ENCODE results near the gene PLEKHG4B. TPM values are rescaled to one million over a fixed set of nuclear protein-coding genes. Genes with fewer than 3 reads are reported as not detected.
A peak's percentile ranks its signal among the peaks of the same experiment; 100 is the strongest.

The PLEKHG4B gene
- total and polyA plus RNA-seq, 2 experiments from 2014 or later = 9.9 to 20.1 TPM

DNA sequence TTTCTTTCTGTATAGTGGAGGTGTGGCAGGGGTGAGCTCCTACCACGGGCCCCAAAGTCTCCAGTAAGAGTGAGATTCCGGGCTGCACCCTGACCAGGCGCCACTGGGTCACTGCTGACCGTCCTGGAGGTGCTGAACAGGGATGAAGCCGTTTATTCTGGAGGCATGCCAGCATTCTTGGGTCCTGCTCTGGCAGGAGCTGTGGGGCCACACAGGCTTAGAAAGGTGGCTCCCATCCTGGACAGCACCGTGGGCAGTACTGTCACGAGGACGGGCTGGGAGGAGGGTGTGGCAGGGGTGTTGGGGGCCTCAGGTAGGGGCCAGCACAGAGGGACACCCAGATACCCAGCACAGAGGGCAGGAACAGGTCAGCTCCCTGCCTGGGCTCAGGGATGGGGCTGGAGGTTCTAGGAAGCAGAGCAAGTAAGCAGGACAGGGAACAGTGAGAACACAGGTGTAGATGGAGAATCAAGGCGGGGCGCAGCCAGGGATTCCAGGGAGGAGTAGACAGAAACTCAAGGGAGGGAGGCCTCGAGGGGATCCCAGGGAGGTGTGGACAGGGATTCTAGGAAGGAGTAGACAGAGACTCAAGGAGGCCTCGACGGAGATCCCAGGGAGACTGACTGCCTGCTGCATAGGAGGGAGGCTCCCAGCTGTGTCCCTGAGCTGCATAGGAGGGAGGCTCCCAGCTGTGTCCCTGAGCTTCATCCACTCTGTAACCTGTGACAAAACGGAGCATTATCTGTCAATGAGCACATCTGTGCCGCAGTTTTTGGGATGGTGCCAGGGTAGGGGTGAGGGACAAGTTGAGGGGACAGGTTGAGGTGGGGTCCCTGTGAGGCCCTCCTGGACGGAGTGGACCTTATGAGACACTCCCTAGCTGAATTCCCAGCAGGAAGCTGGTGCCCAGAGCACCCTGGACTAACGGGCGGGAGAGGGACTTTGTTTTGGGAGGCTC, 1.1 kb upstream of the PLEKHG4B start:
- DNase-seq (ENCODE audit: low read depth in 1 of 2, low spot score in 1 of 2) = peak; percentile 23 to 71
- H3K27me3 ChIP-seq = no peaks in the 10 kb centered on the region
- no peaks in the 10 kb centered on the region for H3K36me3 ChIP-seq
- peak overlapping the region; percentile 45 for H3K27ac ChIP-seq
- H3K4me1 ChIP-seq (ENCODE audit: low read depth) = peaks cover 11% of the 10 kb centered on the region
- TF ChIP-seq, protein P1, sequence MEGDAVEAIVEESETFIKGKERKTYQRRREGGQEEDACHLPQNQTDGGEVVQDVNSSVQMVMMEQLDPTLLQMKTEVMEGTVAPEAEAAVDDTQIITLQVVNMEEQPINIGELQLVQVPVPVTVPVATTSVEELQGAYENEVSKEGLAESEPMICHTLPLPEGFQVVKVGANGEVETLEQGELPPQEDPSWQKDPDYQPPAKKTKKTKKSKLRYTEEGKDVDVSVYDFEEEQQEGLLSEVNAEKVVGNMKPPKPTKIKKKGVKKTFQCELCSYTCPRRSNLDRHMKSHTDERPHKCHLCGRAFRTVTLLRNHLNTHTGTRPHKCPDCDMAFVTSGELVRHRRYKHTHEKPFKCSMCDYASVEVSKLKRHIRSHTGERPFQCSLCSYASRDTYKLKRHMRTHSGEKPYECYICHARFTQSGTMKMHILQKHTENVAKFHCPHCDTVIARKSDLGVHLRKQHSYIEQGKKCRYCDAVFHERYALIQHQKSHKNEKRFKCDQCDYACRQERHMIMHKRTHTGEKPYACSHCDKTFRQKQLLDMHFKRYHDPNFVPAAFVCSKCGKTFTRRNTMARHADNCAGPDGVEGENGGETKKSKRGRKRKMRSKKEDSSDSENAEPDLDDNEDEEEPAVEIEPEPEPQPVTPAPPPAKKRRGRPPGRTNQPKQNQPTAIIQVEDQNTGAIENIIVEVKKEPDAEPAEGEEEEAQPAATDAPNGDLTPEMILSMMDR (IDR thresholded peaks at IDR 0.05; ENCODE audit: low read depth, low read length) = no peak
- no peak overlapping the region for H3K4me3 ChIP-seq
- no peaks in the 10 kb centered on the region for H3K9me3 ChIP-seq (ENCODE audit: low read depth)

DNA sequence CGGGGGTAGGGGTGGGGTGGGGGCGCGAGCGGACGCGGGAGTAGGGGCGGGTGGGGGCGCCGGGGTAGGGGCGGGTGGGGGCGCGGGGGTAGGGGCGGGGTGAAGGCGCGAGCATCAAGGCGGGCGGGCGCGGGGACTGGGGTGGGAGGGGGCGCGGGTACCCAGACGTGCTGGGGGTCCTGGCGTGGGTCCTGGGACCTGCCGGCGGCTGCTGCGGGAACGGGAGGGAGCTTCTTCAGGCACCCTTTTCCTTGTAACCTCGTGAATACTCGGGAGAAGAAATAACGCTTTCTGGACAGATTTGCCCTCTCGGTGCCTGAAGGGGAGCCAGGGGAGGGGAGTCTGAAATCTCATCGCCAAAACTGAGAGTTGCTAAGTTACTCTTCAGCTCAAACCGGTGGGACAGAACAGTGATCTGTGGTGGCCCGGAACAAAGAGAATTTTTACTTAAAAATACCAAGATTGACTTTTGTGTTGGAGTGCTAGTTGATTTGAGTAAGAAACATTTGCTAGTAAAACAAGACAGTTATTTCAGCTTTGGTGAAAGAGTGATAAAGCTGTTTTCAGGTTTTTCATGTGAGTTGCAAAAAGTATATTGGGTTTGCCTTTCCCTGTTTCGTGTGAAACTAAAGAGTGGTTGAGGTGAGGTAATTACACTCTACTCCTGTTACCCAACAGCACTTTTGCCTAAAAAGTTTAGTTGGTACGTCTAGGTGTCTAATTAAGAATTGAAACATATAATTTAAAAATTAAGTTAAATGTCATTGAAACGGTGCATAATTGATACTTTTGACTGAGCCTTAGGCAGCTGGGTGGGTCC, 643 bp downstream of the PLEKHG4B start:
- peak overlapping the region; percentile 42 for H3K4me3 ChIP-seq
- H3K27me3 ChIP-seq = no peaks in the 10 kb centered on the region
- H3K9me3 ChIP-seq (ENCODE audit: low read depth) = no peaks in the 10 kb centered on the region
- H3K27ac ChIP-seq = no peak overlapping the region
- no peaks in the 10 kb centered on the region for H3K36me3 ChIP-seq
- H3K4me1 ChIP-seq (ENCODE audit: low read depth) = peaks cover 11% of the 10 kb centered on the region
- no peak for DNase-seq (ENCODE audit: low read depth in 1 of 2, low spot score in 1 of 2)
- TF ChIP-seq, protein P1 (IDR thresholded peaks at IDR 0.05; ENCODE audit: low read depth, low read length) = no peak

DNA sequence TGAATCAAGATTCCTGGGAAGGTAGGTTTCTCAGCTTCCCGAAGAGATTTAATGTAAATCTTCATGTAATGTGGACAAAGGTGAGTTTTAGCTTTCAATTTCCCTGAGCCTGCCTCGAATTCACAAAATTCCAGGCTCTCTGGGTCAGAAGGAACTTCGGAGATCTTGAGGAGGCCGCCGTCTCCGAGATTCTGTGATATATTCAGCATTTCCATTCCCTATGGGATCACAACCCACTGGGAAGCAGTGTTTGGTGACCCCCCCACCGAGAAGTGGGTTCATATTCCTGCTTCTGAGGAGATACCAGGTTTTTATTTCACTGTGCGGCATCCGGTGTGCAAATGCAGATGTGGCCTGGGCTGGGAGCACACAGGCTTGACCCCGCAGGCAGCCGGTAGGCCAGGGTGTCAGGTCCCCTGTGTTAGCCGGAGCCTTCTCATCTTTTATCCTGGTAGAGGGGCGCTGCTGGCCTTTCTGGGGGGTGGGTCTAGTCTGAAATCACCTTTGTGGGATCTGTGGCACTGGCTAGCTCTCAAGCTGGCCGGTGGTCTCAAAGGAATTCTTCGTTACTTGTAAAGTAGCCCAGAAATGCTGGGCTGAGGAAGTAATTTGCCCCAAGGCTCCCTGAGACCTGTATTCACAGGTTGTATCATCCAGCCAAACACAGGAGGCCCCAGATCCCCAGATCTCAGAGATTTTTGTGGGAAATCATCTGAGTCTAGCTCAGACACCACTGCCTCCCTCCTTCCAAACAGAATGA, 1.4 kb downstream of the PLEKHG4B start:
- H3K4me1 ChIP-seq (ENCODE audit: low read depth) = peaks cover 11% of the 10 kb centered on the region
- no peaks in the 10 kb centered on the region for H3K27me3 ChIP-seq
- no peak overlapping the region for H3K27ac ChIP-seq
- peak overlapping the region; percentile 42 for H3K4me3 ChIP-seq
- no peaks in the 10 kb centered on the region for H3K9me3 ChIP-seq (ENCODE audit: low read depth)
- no peaks in the 10 kb centered on the region for H3K36me3 ChIP-seq
- DNase-seq (ENCODE audit: low read depth in 1 of 2, low spot score in 1 of 2) = no peak
- TF ChIP-seq, protein P1 (IDR thresholded peaks at IDR 0.05; ENCODE audit: low read depth, low read length) = no peak

DNA sequence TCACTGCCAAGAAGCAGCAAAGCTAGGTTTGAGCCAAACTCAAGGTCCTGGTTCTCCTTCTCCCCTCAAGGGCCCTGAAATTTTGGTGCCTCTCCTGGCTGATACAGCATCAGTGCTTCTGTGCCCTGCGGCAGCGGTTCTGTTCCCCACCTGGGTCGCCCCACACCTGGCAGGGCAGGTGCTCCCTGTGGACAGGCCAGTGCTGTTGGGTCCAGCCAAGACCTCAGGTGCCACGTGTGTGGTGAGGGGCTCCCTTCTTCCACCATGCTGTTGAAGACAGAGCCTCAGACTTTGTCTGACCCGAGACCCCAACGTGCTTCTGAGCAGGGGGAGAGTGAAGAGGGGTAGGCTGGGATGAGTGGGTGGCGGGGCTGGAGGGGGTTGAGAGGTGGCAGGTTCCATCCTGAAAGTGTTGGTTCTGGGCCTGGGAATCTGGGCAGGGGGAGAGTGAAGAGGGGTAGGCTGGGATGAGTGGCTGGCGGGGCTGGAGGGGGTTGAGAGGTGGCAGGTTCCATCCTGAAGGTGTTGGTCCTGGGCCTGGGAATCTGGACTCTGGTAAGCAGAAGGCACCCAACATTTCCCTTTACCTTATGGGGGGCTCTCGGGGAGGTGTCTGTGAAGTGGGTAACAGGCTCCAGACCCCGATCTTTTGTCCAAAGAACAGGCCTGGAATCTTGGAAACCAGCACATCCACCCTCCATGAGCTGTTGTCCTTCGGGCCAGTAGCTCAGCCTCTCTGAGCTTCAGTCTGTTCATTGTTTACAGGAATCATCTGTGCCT, 2.3 kb downstream of the PLEKHG4B start:
- Histone ChIP-seq H3K36me3 (no peaks in the 10 kb centered on the region), H3K27ac (no peak overlapping the region), H3K27me3 (no peaks in the 10 kb centered on the region), H3K4me3 (no peak overlapping the region), H3K4me1 (ENCODE audit: low read depth) (peaks cover 15% of the 10 kb centered on the region), H3K9me3 (ENCODE audit: low read depth) (no peaks in the 10 kb centered on the region)
- TF ChIP-seq, protein P1 (IDR thresholded peaks at IDR 0.05; ENCODE audit: low read depth, low read length) = no peak
- no peak for DNase-seq (ENCODE audit: low read depth in 1 of 2, low spot score in 1 of 2)
